Tibial nerve (tissue), 4 donors: ENCODE data around the gene NEMP1.

ENCODE experiments used
- CTCF ChIP-seq, 5 experiments: fragments of 200-600 bp in 3 of 5; fragments of 450-650 bp in 2 of 5; sonication (generic) in 3 of 5; IDR thresholded peaks; one replicate each; pipeline ENCODE4 v1.5.1; 2016 to 2019; ENCODE audit warnings: antibody characterized with exemption in 5 of 5, mild to moderate bottlenecking in 3 of 5, moderate library complexity in 2 of 5
- EP300 ChIP-seq, 2 donors: sonication (generic); formaldehyde crosslinking; IDR thresholded peaks; one replicate each; pipeline ENCODE4 v1.6.1; 2017; ENCODE audit warnings: antibody characterized with exemption in 2 of 2, mild to moderate bottlenecking in 1 of 2
- POLR2A ChIP-seq, 2 donors: fragments of 450-650 bp; IDR thresholded peaks; one replicate each; pipeline ENCODE4 v1.6.1; 2017; ENCODE audit warnings: antibody characterized with exemption in 2 of 2, mild to moderate bottlenecking in 2 of 2, moderate library complexity in 2 of 2

GRCh38 chr12:57031138-57031725 is 47.4 kb downstream of the NEMP1 start:
- TF ChIP-seq CTCF (IDR thresholded peaks at IDR 0.05) (no peak), POLR2A (IDR thresholded peaks at IDR 0.05) (no peak), EP300 (IDR thresholded peaks at IDR 0.05) (no peak)
